AG09319 (cell line): ENCODE measurements around the gene TMED1.
"Not testable (repeated sequence)": the region's sequence is repeated elsewhere in the genome, so short reads cannot be mapped to it uniquely, and the experiment has no call there.

Experiments
- DNase-seq: peaks from one replicate; pipeline ENCODE4 v3.0.0-alpha.2; 2010; ENCODE audit warnings: low read depth; ENCODE audit errors: extremely low read depth
- TF ChIP-seq, protein P1 (sequence below): IDR thresholded peaks from 2 replicates; pipeline ENCODE4 v1.5.1; 2011; ENCODE audit warnings: low read depth, mild to moderate bottlenecking, inconsistent platforms, low read length, moderate library complexity

TMED1 gene

DNA sequence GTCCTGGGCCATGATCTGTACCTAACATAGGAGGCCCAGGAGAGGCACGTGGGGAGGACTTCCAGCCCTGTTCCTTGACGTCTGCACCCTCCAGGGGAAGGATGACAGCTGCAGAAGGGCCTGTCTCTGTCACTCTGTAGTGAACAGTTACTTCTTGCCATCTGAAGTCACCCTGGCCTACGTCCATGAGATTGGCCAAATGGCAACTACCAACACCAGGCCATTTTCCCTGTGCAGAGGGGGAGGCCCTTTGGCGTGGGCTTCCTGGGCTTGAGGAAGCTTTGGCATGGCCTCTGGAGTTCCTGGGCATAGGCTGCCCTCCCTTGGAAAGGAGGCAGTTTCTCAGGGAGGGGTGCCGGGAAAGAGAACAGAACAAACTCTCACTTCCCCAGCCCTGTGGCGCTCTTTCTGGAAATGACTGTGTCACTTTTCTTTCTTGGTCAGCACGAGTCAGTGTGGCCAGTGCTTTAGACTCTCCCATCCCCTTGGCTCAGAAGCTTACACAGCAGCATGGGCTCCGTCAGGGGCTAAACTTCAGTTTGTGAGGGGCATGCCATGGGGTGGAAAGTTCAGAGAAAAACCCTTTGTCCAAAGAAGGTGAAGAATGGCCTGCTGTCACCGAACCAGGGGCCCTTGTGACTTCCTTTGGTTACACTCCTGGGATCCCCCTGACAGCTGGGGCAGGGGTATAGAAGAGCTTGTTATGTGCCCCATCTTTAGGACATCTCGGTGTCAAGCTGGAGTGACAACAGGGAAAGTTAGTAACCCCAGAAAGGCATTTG is 40.6 kb upstream of the TMED1 start:
- DNase-seq: no peak
- TF ChIP-seq, protein P1, sequence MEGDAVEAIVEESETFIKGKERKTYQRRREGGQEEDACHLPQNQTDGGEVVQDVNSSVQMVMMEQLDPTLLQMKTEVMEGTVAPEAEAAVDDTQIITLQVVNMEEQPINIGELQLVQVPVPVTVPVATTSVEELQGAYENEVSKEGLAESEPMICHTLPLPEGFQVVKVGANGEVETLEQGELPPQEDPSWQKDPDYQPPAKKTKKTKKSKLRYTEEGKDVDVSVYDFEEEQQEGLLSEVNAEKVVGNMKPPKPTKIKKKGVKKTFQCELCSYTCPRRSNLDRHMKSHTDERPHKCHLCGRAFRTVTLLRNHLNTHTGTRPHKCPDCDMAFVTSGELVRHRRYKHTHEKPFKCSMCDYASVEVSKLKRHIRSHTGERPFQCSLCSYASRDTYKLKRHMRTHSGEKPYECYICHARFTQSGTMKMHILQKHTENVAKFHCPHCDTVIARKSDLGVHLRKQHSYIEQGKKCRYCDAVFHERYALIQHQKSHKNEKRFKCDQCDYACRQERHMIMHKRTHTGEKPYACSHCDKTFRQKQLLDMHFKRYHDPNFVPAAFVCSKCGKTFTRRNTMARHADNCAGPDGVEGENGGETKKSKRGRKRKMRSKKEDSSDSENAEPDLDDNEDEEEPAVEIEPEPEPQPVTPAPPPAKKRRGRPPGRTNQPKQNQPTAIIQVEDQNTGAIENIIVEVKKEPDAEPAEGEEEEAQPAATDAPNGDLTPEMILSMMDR: no peak

DNA sequence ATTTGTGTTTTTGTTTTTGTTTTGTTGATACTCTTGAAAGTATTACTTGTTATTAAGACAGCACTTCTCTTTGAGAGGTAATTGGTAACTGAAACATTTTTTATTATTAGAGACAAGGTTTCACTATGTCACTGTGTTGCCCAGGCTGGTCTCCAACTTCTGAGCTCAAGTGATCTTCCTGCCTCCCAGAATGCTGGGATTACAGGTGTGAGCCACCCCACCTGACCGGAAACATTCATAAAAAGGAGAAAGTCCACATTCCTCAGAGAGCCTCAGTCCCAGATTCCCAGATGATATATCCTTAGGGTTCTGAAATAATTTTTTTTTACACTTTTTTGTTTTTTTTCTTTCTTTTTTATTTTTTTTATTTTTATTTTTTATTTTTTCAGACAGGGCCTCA is 38.0 kb upstream of the TMED1 start:
- TF ChIP-seq, protein P1: no peak
- no peak for DNase-seq

DNA sequence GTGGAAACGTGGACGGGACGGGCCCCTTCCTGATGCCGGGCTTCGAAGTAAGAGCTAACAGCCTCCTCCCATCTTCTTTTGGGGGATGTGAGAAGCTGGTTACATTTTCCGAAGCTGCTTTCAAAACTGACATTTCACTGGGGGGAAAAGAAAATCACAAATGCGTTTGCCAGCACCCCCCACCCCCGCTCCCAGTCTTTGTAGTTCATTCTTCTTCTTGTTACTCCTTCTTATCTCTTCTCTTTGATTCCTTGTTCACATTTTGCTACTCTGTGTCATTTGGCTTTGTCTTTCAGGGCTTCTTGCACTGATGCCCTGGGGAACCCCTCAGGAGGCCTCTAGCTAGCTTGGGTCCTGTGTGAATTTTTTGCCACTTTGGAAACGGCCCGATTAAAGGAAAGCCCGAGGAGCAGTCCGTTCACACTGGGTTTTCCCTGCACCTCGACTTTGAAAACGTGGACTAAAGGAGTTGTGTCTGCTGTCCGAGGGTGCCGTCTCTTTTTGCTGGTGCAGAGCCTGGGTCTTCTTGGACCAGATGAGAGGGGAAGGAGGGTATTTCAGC is 36.6 kb upstream of the TMED1 start:
- TF ChIP-seq, protein P1: no peak
- DNase-seq: no peak

DNA sequence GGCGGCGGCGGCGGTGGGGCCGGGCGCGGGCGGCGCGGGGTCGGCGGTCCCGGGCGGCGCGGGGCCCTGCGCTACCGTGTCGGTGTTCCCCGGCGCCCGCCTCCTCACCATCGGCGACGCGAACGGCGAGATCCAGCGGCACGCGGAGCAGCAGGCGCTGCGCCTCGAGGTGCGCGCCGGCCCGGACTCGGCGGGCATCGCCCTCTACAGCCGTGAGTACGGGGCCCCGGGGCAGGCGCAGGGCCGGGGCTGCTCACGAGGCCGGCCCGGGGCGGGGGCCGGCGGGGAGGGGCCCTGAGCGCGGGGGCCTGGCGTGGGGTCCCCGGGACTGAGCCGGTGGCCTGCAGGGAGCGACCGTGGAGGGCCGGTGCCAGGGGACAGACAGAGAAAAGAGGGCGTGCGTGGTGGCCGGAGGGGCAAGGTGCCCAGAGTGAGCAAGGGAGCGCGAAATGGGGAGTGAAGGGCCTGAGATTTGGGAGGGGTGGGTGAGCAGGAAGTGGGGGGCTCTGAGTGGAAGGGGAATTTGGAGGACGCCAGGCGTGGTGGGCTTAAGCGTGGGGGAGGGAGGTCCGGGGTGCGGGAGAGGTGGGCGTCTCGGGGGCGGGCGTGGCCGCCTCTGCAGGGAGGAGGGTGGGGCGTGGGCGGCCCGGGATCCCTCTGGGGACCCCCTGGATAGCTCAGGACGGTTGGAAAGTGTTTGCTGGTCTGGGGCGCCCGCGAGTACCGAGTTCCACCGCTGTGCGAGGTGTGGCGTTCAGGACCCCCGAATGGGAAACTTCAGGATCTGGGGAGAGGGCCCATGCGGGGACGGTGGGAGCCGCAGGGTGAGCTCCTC is 35.9 kb upstream of the TMED1 start:
- TF ChIP-seq, protein P1: no peak; the same call in 1 of the 2 replicates
- no peak for DNase-seq

DNA sequence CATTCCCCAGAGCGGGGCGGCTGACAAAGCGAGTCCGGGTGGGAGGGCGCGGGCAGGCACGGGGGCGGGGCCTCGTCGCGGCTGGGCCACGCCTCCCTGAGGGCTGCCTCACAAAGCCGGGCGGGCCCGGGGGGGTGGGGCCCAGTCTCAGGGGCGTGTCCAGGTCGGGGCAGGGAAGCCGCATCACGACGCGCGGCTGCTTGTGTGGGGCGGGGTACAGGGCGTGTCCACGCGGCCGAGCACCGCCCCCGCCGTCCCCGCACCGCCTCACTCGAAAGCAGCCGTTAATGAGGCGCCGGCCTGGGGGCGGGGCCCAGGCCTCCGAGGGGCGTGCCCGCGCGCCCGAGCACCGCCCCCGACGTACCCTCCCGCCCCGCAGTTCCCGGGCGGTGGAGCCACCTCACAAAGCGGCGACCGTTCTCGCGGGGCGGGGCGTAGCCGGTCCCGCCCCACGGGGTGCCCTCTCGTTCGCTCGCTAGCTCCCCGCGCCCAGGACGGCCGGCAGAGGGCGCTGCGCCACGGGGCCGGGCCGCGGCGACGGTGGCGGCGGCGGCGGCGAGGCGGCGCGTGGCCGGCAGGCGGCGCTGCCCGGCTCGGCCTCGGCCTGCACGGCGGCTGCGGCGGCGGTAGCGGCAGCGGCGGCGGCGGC is 35.1 kb upstream of the TMED1 start, which contains the start of gene CARM1:
Gene CARM1 (plus strand): TSS at position 599 of the 649 bp plus-strand sequence. CDS start 150 bp downstream, outside the sequence.
- TF ChIP-seq, protein P1: peak; percentile 43
- DNase-seq: peak; percentile 98

DNA sequence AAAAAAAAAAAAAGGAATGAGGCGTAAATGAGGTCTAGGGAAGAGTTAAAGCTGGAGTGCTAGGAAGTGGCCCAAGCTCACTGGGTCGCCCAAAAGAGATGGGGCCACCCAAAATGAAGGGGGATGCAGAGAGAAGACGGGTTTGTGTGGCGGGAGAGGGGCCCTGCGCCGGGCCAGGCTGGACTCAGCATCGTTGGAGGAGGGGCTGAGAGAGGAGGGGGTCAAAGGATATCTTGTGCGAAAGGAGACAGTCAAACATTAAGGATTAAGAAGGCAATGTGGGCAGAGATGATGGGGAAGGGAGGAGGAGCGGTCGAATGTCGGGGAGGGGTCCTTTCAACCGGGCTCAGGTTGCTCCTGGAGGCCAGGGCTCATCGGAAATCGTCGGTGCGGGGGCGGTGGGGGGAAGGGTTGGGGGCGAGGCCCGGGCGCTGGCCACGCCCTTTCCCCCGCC is 34.5 kb upstream of the TMED1 start:
- TF ChIP-seq, protein P1: no peak
- no peak for DNase-seq

DNA sequence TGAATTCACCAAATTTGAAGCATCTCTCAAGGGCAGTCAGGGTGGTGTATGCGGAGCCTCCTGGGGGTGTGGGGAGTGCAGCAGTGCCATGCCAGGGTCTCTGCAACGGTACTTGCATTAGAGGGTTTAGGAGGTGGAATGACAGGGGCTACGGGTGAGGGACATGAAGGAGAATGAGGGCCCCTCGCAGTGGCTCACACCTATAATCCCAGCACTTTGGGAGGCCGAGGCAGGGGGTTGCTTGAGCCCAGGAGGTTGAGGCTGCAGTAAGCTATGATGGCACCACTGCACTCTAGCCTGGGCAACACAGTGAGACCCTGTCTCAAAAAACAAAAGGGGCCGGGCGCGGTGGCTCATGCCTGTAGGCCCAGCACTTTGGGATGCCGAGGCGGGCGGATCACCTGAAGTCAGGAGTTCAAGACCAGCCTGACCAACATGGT is 33.9 kb upstream of the TMED1 start:
- not testable (repeated sequence) for DNase-seq
